GM19395 (cell line): ENCODE measurements around the gene COL5A1.

Experiments used
- ATAC-seq: cut with Tn5 transposase; IDR thresholded peaks from one replicate; pipeline ENCODE4 v1.9.1; 2021; ENCODE audit warnings: mild to moderate bottlenecking, moderate library complexity; ENCODE audit not compliant: unreplicated experiment

COL5A1 gene

GRCh38 chr9:134809826-134810225, 168.2 kb downstream of the COL5A1 start:
- ATAC-seq: no peak

GRCh38 chr9:134811079-134811672, 169.6 kb downstream of the COL5A1 start:
- ATAC-seq: no peak

- ATAC-seq: no peak
Observed at GRCh38 chr9:134811673-134812342, 170.2 kb downstream of the COL5A1 start.

GRCh38 chr9:134812343-134812673, 170.7 kb downstream of the COL5A1 start:
- ATAC-seq: no peak

GRCh38 chr9:134813841-134814240, 172.2 kb downstream of the COL5A1 start:
- ATAC-seq: no peak

- ATAC-seq: no peak
Observed at GRCh38 chr9:134814598-134815215, 173.1 kb downstream of the COL5A1 start.

- ATAC-seq: no peak
Observed at GRCh38 chr9:134815435-134816214, 174.0 kb downstream of the COL5A1 start.

GRCh38 chr9:134816264-134816663, 174.7 kb downstream of the COL5A1 start:
- no peak for ATAC-seq

GRCh38 chr9:134818000-134818568, 176.5 kb downstream of the COL5A1 start:
- ATAC-seq: no peak

GRCh38 chr9:134818591-134818990, 177.0 kb downstream of the COL5A1 start:
- no peak for ATAC-seq

- ATAC-seq: no peak
Observed at GRCh38 chr9:134820901-134821300, 179.3 kb downstream of the COL5A1 start.

GRCh38 chr9:134822541-134822940, 180.9 kb downstream of the COL5A1 start:
- ATAC-seq: no peak

- no peak for ATAC-seq
Observed at GRCh38 chr9:134823623-134824022, 182.0 kb downstream of the COL5A1 start.

GRCh38 chr9:134824583-134824982, 183.0 kb downstream of the COL5A1 start:
- no peak for ATAC-seq

- no peak for ATAC-seq
Observed at GRCh38 chr9:134825025-134825424, 183.4 kb downstream of the COL5A1 start.

GRCh38 chr9:134826336-134827285, 185.0 kb downstream of the COL5A1 start:
- no peak for ATAC-seq

GRCh38 chr9:134827559-134827958, 186.0 kb downstream of the COL5A1 start:
- ATAC-seq: no peak

GRCh38 chr9:134827993-134828392, 186.4 kb downstream of the COL5A1 start:
- ATAC-seq: no peak

GRCh38 chr9:134828892-134829291, 187.3 kb downstream of the COL5A1 start:
- ATAC-seq: no peak

GRCh38 chr9:134829356-134829937, 187.8 kb downstream of the COL5A1 start:
- no peak for ATAC-seq
